Mammary epithelial cell (primary cell): Measurements from ENCODE around the gene CDK17.

ENCODE experiments used
- EZH2 ChIP-seq: IDR thresholded peaks from 2 replicates; pipeline ENCODE4 v1.6.1; 2012; ENCODE audit warnings: low read length, inconsistent platforms, borderline replicate concordance
- TF ChIP-seq, protein P1 (sequence below), 2 donors: IDR thresholded peaks in 1 of 2; conservative IDR thresholded peaks in 1 of 2; 2 replicates each; pipeline ENCODE4 v1.5.1; 2011 to 2012; ENCODE audit warnings: inconsistent platforms in 2 of 2, low read length in 2 of 2, mild to moderate bottlenecking in 2 of 2, control low read depth in 1 of 2, low read depth in 1 of 2; ENCODE audit not compliant: insufficient read depth in 1 of 2; ENCODE audit errors: extremely low read depth in 1 of 2

DNA sequence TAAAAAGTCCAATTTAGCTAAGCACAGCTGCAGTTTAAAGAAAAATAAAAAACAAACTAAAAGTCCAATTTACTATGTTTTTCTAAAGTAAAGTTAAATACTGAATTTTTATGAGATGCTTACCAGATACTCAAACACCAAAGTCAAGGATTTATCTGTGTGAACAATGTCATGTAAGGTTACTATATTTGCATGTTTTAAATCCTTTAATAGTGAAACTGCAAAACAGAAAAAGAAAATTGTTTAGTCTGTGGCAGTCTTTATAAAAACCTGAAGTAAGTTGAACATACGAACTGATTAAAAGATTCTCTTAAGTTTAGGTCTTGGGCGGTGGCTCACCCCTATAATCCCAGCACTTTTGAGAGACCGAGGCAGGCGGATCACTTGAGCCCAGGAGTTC lies 102.7 kb downstream of the CDK17 start:
- TF ChIP-seq, protein P1, sequence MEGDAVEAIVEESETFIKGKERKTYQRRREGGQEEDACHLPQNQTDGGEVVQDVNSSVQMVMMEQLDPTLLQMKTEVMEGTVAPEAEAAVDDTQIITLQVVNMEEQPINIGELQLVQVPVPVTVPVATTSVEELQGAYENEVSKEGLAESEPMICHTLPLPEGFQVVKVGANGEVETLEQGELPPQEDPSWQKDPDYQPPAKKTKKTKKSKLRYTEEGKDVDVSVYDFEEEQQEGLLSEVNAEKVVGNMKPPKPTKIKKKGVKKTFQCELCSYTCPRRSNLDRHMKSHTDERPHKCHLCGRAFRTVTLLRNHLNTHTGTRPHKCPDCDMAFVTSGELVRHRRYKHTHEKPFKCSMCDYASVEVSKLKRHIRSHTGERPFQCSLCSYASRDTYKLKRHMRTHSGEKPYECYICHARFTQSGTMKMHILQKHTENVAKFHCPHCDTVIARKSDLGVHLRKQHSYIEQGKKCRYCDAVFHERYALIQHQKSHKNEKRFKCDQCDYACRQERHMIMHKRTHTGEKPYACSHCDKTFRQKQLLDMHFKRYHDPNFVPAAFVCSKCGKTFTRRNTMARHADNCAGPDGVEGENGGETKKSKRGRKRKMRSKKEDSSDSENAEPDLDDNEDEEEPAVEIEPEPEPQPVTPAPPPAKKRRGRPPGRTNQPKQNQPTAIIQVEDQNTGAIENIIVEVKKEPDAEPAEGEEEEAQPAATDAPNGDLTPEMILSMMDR (conservative IDR thresholded peaks at IDR 0.05 in 1 of 2, IDR thresholded peaks at IDR 0.05 in 1 of 2; ENCODE audit: extremely low read depth in 1 of 2, insufficient read depth in 1 of 2, low read depth in 1 of 2, low read length in 2 of 2) = no peak
- TF ChIP-seq EZH2 = no peak
